HEK293 (cell line): ENCODE data around the gene PDZRN3.

Experiments
- CTCF ChIA-PET: fragments of 350-600 bp; formaldehyde crosslinking; extraction: SDS; loops from one replicate; lab custom pipeline; 2021; ENCODE audit warnings: antibody characterized with exemption; lab: Yijun Ruan, JAX
- POLR2A ChIA-PET: fragments of 300-600 bp; formaldehyde crosslinking; extraction: SDS; loops from one replicate; lab custom pipeline; 2020; ENCODE audit warnings: antibody characterized with exemption, inconsistent platforms; lab: Yijun Ruan, JAX
- H3K27ac ChIP-seq: fragments of 200-500 bp; sonication (Bioruptor generic); 2 replicates; pipeline ENCODE4 v1.5.1; 2014; ENCODE audit warnings: low read depth, low read length, control low read depth, inconsistent platforms; ENCODE audit errors: extremely low read depth
- H3K36me3 ChIP-seq, 2 experiments: fragments of 200-500 bp in 1 of 2; sonication (Bioruptor generic) in 1 of 2; 1 replicate in 1 of 2; 2 replicates in 1 of 2; pipeline ENCODE4 v1.5.1; 2014 to 2017; ENCODE audit warnings: inconsistent platforms in 2 of 2, low read length in 2 of 2; ENCODE audit not compliant: control insufficient read depth in 2 of 2, insufficient read depth in 1 of 2
- H3K4me1 ChIP-seq: fragments of 200-500 bp; sonication (Bioruptor generic); 2 replicates; pipeline ENCODE4 v1.5.1; 2014; ENCODE audit warnings: mild to moderate bottlenecking, low read length, inconsistent platforms; ENCODE audit not compliant: control insufficient read depth, insufficient read depth
- H3K4me3 ChIP-seq: 2 replicates; pipeline ENCODE4 v1.5.1; 2011; ENCODE audit warnings: low read depth, mild to moderate bottlenecking, control low read depth, low read length, moderate library complexity
- H3K9me3 ChIP-seq: fragments of 200-500 bp; sonication (Bioruptor generic); 2 replicates; pipeline ENCODE4 v1.5.1; 2014; ENCODE audit warnings: low read depth, low read length, inconsistent platforms; ENCODE audit not compliant: control insufficient read depth, insufficient read depth
- GLIS1 ChIP-seq: fragments of 450-650 bp; formaldehyde crosslinking; IDR thresholded peaks from 2 replicates; pipeline ENCODE4 v1.5.1; 2016; ENCODE audit warnings: missing biosample characterization, missing genetic modification characterization
- HOXA7 ChIP-seq: sonication (generic); formaldehyde crosslinking; IDR thresholded peaks from 2 replicates; pipeline ENCODE4 v1.8.1; 2022; ENCODE audit warnings: missing genetic modification reagents, borderline replicate concordance
- IKZF3 ChIP-seq: fragments of 450-650 bp; IDR thresholded peaks from 2 replicates; pipeline ENCODE4 v1.5.0; 2018; ENCODE audit warnings: missing biosample characterization, mild to moderate bottlenecking, missing genetic modification characterization, moderate library complexity
- INSM2 ChIP-seq: fragments of 450-650 bp; formaldehyde crosslinking; IDR thresholded peaks from 2 replicates; pipeline ENCODE4 v1.5.1; 2016; ENCODE audit warnings: missing biosample characterization, missing genetic modification characterization
- ZEB2 ChIP-seq: fragments of 450-650 bp; formaldehyde crosslinking; IDR thresholded peaks from 2 replicates; pipeline ENCODE4 v1.5.1; 2016; ENCODE audit warnings: missing biosample characterization, missing genetic modification characterization
- ZNF10 ChIP-seq: fragments of 450-650 bp; formaldehyde crosslinking; IDR thresholded peaks from 2 replicates; pipeline ENCODE4 v1.5.1; 2017; ENCODE audit warnings: missing biosample characterization, missing genetic modification characterization
- ZNF19 ChIP-seq: fragments of 450-650 bp; formaldehyde crosslinking; IDR thresholded peaks from 2 replicates; pipeline ENCODE4; 2016; ENCODE audit warnings: missing biosample characterization, missing genetic modification characterization, low read depth
- ZNF214 ChIP-seq: fragments of 450-650 bp; formaldehyde crosslinking; IDR thresholded peaks from 2 replicates; pipeline ENCODE4 v1.5.1; 2017; ENCODE audit warnings: missing biosample characterization, mild to moderate bottlenecking, missing genetic modification characterization, borderline replicate concordance
- ZNF23 ChIP-seq: fragments of 450-650 bp; formaldehyde crosslinking; IDR thresholded peaks from 2 replicates; pipeline ENCODE4 v1.5.1; 2016; ENCODE audit warnings: missing biosample characterization, missing genetic modification characterization, borderline replicate concordance
- ZNF302 ChIP-seq: fragments of 450-650 bp; formaldehyde crosslinking; IDR thresholded peaks from 2 replicates; pipeline ENCODE4 v1.5.1; 2016; ENCODE audit warnings: missing biosample characterization, missing genetic modification characterization, low read depth
- ZNF623 ChIP-seq: fragments of 450-650 bp; formaldehyde crosslinking; IDR thresholded peaks from 2 replicates; pipeline ENCODE4 v1.5.1; 2016; ENCODE audit warnings: missing biosample characterization, missing genetic modification characterization
- ZNF654 ChIP-seq: fragments of 450-650 bp; formaldehyde crosslinking; IDR thresholded peaks from 2 replicates; pipeline ENCODE4 v1.5.1; 2016; ENCODE audit warnings: low read depth, missing biosample characterization, missing genetic modification characterization
- ZNF660 ChIP-seq: fragments of 450-650 bp; IDR thresholded peaks from 2 replicates; pipeline ENCODE4 v1.5.1; 2018; ENCODE audit warnings: missing biosample characterization, mild to moderate bottlenecking, missing genetic modification characterization
- TF ChIP-seq, protein P1 (sequence below): fragments of 450-650 bp; formaldehyde crosslinking; IDR thresholded peaks from 2 replicates; pipeline ENCODE4 v1.5.1; 2016; ENCODE audit warnings: missing biosample characterization, missing genetic modification characterization, borderline replicate concordance
- TF ChIP-seq, protein P2 (sequence below): fragments of 450-650 bp; formaldehyde crosslinking; IDR thresholded peaks from 2 replicates; pipeline ENCODE4 v1.5.1; 2016; ENCODE audit warnings: missing biosample characterization, missing genetic modification characterization
- TF ChIP-seq, protein P3 (sequence below): fragments of 450-650 bp; formaldehyde crosslinking; optimal IDR thresholded peaks from 2 replicates; pipeline ENCODE3; 2016; ENCODE audit warnings: missing biosample characterization, mild to moderate bottlenecking, missing genetic modification characterization
- TF ChIP-seq, protein P4 (sequence below): fragments of 450-650 bp; formaldehyde crosslinking; IDR thresholded peaks from 2 replicates; pipeline ENCODE4 v1.5.1; 2017; ENCODE audit warnings: missing biosample characterization, missing genetic modification characterization

Gene PDZRN3

GRCh38 chr3:73418681-73419080, 206.1 kb downstream of the PDZRN3 start:
- CTCF ChIA-PET, result no interaction called here
- Histone ChIP-seq H3K36me3 (no peaks in the 10 kb centered on the region), H3K9me3 (no peaks in the 10 kb centered on the region), H3K4me3 (no peak overlapping the region), H3K4me1 (no peaks in the 10 kb centered on the region), H3K27ac (no peak overlapping the region)
- no peak for TF ChIP-seq ZNF10
- POLR2A ChIA-PET, result no interaction called here

GRCh38 chr3:73415118-73415517, 209.6 kb downstream of the PDZRN3 start:
- no peaks in the 10 kb centered on the region for H3K9me3 ChIP-seq
- H3K36me3 ChIP-seq, result no peaks in the 10 kb centered on the region
- no peaks in the 10 kb centered on the region for H3K4me1 ChIP-seq
- TF ChIP-seq ZNF214 (tag by site-specific recombination), result no peak
- TF ChIP-seq, protein P1, sequence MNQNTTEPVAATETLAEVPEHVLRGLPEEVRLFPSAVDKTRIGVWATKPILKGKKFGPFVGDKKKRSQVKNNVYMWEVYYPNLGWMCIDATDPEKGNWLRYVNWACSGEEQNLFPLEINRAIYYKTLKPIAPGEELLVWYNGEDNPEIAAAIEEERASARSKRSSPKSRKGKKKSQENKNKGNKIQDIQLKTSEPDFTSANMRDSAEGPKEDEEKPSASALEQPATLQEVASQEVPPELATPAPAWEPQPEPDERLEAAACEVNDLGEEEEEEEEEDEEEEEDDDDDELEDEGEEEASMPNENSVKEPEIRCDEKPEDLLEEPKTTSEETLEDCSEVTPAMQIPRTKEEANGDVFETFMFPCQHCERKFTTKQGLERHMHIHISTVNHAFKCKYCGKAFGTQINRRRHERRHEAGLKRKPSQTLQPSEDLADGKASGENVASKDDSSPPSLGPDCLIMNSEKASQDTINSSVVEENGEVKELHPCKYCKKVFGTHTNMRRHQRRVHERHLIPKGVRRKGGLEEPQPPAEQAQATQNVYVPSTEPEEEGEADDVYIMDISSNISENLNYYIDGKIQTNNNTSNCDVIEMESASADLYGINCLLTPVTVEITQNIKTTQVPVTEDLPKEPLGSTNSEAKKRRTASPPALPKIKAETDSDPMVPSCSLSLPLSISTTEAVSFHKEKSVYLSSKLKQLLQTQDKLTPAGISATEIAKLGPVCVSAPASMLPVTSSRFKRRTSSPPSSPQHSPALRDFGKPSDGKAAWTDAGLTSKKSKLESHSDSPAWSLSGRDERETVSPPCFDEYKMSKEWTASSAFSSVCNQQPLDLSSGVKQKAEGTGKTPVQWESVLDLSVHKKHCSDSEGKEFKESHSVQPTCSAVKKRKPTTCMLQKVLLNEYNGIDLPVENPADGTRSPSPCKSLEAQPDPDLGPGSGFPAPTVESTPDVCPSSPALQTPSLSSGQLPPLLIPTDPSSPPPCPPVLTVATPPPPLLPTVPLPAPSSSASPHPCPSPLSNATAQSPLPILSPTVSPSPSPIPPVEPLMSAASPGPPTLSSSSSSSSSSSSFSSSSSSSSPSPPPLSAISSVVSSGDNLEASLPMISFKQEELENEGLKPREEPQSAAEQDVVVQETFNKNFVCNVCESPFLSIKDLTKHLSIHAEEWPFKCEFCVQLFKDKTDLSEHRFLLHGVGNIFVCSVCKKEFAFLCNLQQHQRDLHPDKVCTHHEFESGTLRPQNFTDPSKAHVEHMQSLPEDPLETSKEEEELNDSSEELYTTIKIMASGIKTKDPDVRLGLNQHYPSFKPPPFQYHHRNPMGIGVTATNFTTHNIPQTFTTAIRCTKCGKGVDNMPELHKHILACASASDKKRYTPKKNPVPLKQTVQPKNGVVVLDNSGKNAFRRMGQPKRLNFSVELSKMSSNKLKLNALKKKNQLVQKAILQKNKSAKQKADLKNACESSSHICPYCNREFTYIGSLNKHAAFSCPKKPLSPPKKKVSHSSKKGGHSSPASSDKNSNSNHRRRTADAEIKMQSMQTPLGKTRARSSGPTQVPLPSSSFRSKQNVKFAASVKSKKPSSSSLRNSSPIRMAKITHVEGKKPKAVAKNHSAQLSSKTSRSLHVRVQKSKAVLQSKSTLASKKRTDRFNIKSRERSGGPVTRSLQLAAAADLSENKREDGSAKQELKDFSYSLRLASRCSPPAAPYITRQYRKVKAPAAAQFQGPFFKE (tag by site-specific recombination), result no peak
- peak; percentile 89 for TF ChIP-seq ZNF623 (tag by site-specific recombination)
- TF ChIP-seq GLIS1 (tag by site-specific recombination), result no peak
- TF ChIP-seq ZNF660, result no peak
- TF ChIP-seq, protein P2, sequence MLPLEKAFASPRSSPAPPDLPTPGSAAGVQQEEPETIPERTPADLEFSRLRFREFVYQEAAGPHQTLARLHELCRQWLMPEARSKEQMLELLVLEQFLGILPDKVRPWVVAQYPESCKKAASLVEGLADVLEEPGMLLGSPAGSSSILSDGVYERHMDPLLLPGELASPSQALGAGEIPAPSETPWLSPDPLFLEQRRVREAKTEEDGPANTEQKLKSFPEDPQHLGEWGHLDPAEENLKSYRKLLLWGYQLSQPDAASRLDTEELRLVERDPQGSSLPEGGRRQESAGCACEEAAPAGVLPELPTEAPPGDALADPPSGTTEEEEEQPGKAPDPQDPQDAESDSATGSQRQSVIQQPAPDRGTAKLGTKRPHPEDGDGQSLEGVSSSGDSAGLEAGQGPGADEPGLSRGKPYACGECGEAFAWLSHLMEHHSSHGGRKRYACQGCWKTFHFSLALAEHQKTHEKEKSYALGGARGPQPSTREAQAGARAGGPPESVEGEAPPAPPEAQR (tag by site-specific recombination), result no peak
- no peak for TF ChIP-seq ZEB2 (tag by site-specific recombination)
- POLR2A ChIA-PET, result no interaction called here
- H3K27ac ChIP-seq, result no peak overlapping the region
- CTCF ChIA-PET, result no interaction called here
- H3K4me3 ChIP-seq, result no peak overlapping the region

DNA sequence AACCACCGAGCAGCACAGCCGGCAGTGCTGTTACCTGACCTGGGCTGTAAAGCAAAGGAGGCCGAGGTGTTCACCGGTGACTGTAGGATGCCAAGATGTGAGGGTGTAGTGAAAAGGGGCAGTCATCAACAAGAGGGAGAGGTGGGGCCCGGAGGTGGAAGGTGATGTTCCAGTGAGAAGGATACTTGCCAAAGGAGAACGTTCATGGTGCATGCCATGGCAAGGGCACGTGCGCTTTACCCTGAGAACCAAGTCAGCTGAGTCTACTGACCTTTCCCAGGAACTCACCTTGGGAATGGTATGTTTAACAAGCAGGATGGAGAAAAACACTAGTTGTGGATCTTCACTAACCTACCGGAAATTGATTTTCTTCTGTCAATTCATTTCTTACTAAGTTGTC, 211.1 kb downstream of the PDZRN3 start:
- no peak overlapping the region for H3K4me3 ChIP-seq
- no peaks in the 10 kb centered on the region for H3K36me3 ChIP-seq
- CTCF ChIA-PET, result interaction anchor here (1.2 kb wide), 1 partner anchor 13 kb away, joined by 4 read pairs; no protein-coding TSS in a partner anchor
- POLR2A ChIA-PET, result no interaction called here
- H3K27ac ChIP-seq, result no peak overlapping the region
- no peaks in the 10 kb centered on the region for H3K9me3 ChIP-seq
- no peaks in the 10 kb centered on the region for H3K4me1 ChIP-seq
- TF ChIP-seq, protein P3, sequence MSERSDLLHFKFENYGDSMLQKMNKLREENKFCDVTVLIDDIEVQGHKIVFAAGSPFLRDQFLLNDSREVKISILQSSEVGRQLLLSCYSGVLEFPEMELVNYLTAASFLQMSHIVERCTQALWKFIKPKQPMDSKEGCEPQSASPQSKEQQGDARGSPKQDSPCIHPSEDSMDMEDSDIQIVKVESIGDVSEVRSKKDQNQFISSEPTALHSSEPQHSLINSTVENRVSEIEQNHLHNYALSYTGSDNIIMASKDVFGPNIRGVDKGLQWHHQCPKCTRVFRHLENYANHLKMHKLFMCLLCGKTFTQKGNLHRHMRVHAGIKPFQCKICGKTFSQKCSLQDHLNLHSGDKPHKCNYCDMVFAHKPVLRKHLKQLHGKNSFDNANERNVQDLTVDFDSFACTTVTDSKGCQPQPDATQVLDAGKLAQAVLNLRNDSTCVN (tag by site-specific recombination), result no peak
- TF ChIP-seq IKZF3 (tag by site-specific recombination) (no peak), INSM2 (tag by site-specific recombination) (no peak), HOXA7 (no peak), ZNF23 (tag by site-specific recombination) (no peak), ZNF654 (tag by site-specific recombination) (no peak), ZNF302 (tag by site-specific recombination) (no peak), ZNF19 (tag by site-specific recombination) (no peak)
- TF ChIP-seq, protein P4, sequence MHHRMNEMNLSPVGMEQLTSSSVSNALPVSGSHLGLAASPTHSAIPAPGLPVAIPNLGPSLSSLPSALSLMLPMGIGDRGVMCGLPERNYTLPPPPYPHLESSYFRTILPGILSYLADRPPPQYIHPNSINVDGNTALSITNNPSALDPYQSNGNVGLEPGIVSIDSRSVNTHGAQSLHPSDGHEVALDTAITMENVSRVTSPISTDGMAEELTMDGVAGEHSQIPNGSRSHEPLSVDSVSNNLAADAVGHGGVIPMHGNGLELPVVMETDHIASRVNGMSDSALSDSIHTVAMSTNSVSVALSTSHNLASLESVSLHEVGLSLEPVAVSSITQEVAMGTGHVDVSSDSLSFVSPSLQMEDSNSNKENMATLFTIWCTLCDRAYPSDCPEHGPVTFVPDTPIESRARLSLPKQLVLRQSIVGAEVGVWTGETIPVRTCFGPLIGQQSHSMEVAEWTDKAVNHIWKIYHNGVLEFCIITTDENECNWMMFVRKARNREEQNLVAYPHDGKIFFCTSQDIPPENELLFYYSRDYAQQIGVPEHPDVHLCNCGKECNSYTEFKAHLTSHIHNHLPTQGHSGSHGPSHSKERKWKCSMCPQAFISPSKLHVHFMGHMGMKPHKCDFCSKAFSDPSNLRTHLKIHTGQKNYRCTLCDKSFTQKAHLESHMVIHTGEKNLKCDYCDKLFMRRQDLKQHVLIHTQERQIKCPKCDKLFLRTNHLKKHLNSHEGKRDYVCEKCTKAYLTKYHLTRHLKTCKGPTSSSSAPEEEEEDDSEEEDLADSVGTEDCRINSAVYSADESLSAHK (tag by site-specific recombination), result no peak
